GM19240 (cell line): ENCODE measurements around the gene CENPW.

ENCODE experiments used
- DNase-seq: peaks from one replicate; pipeline ENCODE4 v3.0.0; 2011; ENCODE audit warnings: low spot score; ENCODE audit not compliant: insufficient read length

CENPW gene

GRCh38 chr6:126373344-126373743, 33.4 kb downstream of the CENPW start:
- DNase-seq = no peak

- DNase-seq = no peak
These were observed 34.5 kb downstream of the CENPW start for GRCh38 chr6:126374372-126374771.

GRCh38 chr6:126376682-126377081, 36.8 kb downstream of the CENPW start:
- DNase-seq = no peak

- no peak for DNase-seq
These were observed 37.8 kb downstream of the CENPW start for GRCh38 chr6:126377594-126378153.

- DNase-seq = no peak
These were observed 40.2 kb downstream of the CENPW start for GRCh38 chr6:126380072-126380583.

- DNase-seq = no peak
These were observed 41.6 kb downstream of the CENPW start for GRCh38 chr6:126381498-126381897.

GRCh38 chr6:126383203-126383602, 43.3 kb downstream of the CENPW start:
- no peak for DNase-seq

GRCh38 chr6:126385536-126385935, 45.6 kb downstream of the CENPW start:
- DNase-seq = no peak

GRCh38 chr6:126388104-126388598, 48.2 kb downstream of the CENPW start:
- DNase-seq = no peak

GRCh38 chr6:126396131-126396530, 56.2 kb downstream of the CENPW start:
- no peak for DNase-seq
